ENCODE measurements around the gene MYEOV. TPM values are rescaled to one million over a fixed set of nuclear protein-coding genes. Genes with fewer than 3 reads are reported as not detected.

MYEOV gene
- total and polyA plus RNA-seq, 4 donors = 0.79 to 0.90 TPM; not detected in 2

- Histone ChIP-seq H3K4me3 (ENCODE audit: low read depth in 1 of 3, low read length in 3 of 3) (no peak overlapping the region), H3K9ac (ENCODE audit: low read depth in 1 of 2, low read length in 2 of 2) (no peak overlapping the region), H3K4me1 (ENCODE audit: control insufficient read depth in 4 of 4, insufficient read depth in 4 of 4, low read length in 3 of 4) (no peaks in the 10 kb centered on the region), H3K9me3 (ENCODE audit: control insufficient read depth in 4 of 4, low read length in 3 of 4) (peaks cover 0 to 5% (median 2%) of the 10 kb centered on the region in 4 donors), H3K27me3 (ENCODE audit: control insufficient read depth in 4 of 4, insufficient read depth in 4 of 4, low read length in 3 of 4) (no peaks in the 10 kb centered on the region), H3K36me3 (ENCODE audit: control insufficient read depth in 4 of 4, insufficient read depth in 3 of 4, low read depth in 1 of 4, low read length in 3 of 4) (no peaks in the 10 kb centered on the region), H3K27ac (ENCODE audit: low read depth in 1 of 2, low read length in 2 of 2) (no peak overlapping the region)
- DNase-seq (ENCODE audit: low spot score) = no peak
- 67% methylated on average over 35 of the region's 35 CpGs for WGBS
- TF ChIP-seq TAF1 (conservative IDR thresholded peaks at IDR 0.05) (no peak), JUND (IDR thresholded peaks at IDR 0.05) (no peak), GABPA (IDR thresholded peaks at IDR 0.05 in 1 of 2, conservative IDR thresholded peaks at IDR 0.05 in 1 of 2) (no peak), ZBTB33 (IDR thresholded peaks at IDR 0.05) (no peak), MAX (IDR thresholded peaks at IDR 0.05) (no peak), CTCF (IDR thresholded peaks at IDR 0.05; ENCODE audit: low read depth, low read length, missing input control) (no peak), RAD21 (IDR thresholded peaks at IDR 0.05) (no peak), FOXA2 (IDR thresholded peaks at IDR 0.05) (no peak), REST (IDR thresholded peaks at IDR 0.05) (no peak), FOXA1 (IDR thresholded peaks at IDR 0.05) (no peak), HNF4G (IDR thresholded peaks at IDR 0.05) (no peak), SP1 (IDR thresholded peaks at IDR 0.05) (no peak), YY1 (IDR thresholded peaks at IDR 0.05) (no peak), HNF4A (conservative IDR thresholded peaks at IDR 0.05) (no peak), NR2F2 (IDR thresholded peaks at IDR 0.05) (no peak), ATF3 (IDR thresholded peaks at IDR 0.05) (no peak), RXRA (IDR thresholded peaks at IDR 0.05) (no peak)
Observed at GRCh38 chr11:69249311-69250185, 44.4 kb upstream of the MYEOV start.
